Spleen (tissue), 7 donors: ENCODE results near the gene BAIAP2L1.

Source experiments
- CTCF ChIP-seq, 11 experiments: fragments of 200-600 bp in 7 of 11; fragments of 450-650 bp in 4 of 11; sonication (generic) in 4 of 11; IDR thresholded peaks in 8 of 11; conservative IDR thresholded peaks in 3 of 11; 1 replicate in 7 of 11; 2 replicates in 4 of 11; pipeline versions ENCODE4 v1.4.0 to v1.8.0; 2016 to 2021; ENCODE audit warnings: antibody characterized with exemption in 11 of 11, inconsistent platforms in 4 of 11, mild to moderate bottlenecking in 1 of 11
- POLR2A ChIP-seq, 3 donors: fragments of 450-650 bp; IDR thresholded peaks; one replicate each; pipeline ENCODE4 v1.5.1; 2017; ENCODE audit warnings: antibody characterized with exemption in 3 of 3, mild to moderate bottlenecking in 1 of 3
- donor health status: DM: no; HTN: no; CAD: no; lungs with moderate emphysema.
- donor health status: DM: no; HTN: no; CAD: no.
- donor health status: DM: no; HTN: no; CAD: no.

DNA sequence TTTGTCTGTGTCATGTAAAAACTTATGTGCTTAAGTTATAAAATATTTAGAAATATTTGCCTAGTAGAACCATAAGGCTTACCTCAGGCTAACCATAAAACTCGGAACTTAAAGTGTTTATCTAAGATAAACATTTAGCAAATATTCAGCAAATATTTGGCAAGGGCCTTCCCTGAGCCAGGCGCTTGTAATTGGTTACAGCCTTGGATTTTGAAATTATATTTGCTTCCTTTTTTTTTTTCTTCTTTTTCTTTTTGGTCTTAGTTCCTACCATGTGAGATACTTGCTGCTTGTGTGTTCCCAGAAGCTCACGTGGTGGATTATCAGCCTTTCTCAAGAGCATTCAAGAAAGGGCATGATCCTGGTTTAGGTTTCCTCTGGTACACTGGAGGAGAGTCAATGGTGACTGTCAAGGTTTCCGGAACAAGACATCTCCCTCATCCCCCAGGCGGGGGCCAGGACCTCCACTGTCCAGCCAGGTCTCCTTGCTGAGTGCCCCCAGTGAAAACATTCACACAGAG is 124.6 kb downstream of the BAIAP2L1 start:
- no peak for TF ChIP-seq CTCF (IDR thresholded peaks at IDR 0.05 in 8 of 11, conservative IDR thresholded peaks at IDR 0.05 in 3 of 11)
- no peak for TF ChIP-seq POLR2A (IDR thresholded peaks at IDR 0.05)
